ENCODE results near the gene DHX15. TPM values are rescaled to one million over a fixed set of nuclear protein-coding genes. Genes with fewer than 3 reads are reported as not detected.

The DHX15 gene
- total and polyA plus RNA-seq, 2 of the 13 experiments (the other 11 are each of a cell fraction or from before 2014, with no cell fraction given) = 92.9 to 165 TPM

DNA sequence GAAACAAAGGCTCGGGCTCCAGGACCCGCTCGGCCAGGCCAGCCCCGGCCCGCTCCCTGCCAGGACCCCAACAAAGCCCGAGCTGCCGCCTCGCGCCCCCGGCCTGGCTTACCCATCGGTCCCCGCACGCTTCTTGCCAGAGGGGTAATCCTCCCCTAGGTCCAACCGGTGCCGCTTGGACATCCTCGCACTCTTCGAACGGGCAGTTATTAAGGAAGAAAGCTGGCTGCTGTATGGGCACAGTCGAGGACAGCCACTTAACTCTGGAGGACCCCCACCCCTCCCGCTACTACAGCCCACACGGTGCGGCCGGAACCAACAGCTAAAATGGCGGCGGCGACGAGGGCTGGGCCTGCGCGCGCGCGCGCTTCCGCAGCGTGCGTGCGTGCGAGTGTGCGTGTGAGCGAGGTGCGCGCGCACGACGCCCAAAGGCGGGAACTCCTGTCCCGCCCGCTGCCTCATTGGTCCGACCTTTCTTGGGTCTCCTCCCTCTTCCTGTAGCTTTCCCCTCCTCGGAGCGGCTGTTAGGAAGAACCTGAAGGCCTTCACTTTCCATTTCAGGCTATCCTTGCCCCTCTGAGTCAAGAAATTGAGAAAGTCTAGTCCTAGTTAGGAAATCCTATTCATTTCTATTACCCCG is at the start of gene DHX15 (continued):
- TF ChIP-seq, protein P1, sequence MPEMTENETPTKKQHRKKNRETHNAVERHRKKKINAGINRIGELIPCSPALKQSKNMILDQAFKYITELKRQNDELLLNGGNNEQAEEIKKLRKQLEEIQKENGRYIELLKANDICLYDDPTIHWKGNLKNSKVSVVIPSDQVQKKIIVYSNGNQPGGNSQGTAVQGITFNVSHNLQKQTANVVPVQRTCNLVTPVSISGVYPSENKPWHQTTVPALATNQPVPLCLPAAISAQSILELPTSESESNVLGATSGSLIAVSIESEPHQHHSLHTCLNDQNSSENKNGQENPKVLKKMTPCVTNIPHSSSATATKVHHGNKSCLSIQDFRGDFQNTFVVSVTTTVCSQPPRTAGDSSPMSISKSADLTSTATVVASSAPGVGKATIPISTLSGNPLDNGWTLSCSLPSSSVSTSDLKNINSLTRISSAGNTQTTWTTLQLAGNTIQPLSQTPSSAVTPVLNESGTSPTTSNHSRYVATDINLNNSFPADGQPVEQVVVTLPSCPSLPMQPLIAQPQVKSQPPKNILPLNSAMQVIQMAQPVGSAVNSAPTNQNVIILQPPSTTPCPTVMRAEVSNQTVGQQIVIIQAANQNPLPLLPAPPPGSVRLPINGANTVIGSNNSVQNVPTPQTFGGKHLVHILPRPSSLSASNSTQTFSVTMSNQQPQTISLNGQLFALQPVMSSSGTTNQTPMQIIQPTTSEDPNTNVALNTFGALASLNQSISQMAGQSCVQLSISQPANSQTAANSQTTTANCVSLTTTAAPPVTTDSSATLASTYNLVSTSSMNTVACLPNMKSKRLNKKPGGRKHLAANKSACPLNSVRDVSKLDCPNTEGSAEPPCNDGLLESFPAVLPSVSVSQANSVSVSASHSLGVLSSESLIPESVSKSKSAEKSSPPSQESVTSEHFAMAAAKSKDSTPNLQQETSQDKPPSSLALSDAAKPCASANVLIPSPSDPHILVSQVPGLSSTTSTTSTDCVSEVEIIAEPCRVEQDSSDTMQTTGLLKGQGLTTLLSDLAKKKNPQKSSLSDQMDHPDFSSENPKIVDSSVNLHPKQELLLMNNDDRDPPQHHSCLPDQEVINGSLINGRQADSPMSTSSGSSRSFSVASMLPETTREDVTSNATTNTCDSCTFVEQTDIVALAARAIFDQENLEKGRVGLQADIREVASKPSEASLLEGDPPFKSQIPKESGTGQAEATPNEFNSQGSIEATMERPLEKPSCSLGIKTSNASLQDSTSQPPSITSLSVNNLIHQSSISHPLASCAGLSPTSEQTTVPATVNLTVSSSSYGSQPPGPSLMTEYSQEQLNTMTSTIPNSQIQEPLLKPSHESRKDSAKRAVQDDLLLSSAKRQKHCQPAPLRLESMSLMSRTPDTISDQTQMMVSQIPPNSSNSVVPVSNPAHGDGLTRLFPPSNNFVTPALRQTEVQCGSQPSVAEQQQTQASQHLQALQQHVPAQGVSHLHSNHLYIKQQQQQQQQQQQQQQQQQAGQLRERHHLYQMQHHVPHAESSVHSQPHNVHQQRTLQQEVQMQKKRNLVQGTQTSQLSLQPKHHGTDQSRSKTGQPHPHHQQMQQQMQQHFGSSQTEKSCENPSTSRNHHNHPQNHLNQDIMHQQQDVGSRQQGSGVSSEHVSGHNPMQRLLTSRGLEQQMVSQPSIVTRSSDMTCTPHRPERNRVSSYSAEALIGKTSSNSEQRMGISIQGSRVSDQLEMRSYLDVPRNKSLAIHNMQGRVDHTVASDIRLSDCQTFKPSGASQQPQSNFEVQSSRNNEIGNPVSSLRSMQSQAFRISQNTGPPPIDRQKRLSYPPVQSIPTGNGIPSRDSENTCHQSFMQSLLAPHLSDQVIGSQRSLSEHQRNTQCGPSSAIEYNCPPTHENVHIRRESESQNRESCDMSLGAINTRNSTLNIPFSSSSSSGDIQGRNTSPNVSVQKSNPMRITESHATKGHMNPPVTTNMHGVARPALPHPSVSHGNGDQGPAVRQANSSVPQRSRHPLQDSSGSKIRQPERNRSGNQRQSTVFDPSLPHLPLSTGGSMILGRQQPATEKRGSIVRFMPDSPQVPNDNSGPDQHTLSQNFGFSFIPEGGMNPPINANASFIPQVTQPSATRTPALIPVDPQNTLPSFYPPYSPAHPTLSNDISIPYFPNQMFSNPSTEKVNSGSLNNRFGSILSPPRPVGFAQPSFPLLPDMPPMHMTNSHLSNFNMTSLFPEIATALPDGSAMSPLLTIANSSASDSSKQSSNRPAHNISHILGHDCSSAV (CRISPR knock-in tag; IDR thresholded peaks at IDR 0.05; ENCODE audit: borderline replicate concordance) = 0 out of 2 replicates have a peak, but pooled peaks have one; percentile 22
- TF ChIP-seq CBX1 (IDR thresholded peaks at IDR 0.05; ENCODE audit: low read depth) = peak; percentile 71
- TF ChIP-seq, protein P2, sequence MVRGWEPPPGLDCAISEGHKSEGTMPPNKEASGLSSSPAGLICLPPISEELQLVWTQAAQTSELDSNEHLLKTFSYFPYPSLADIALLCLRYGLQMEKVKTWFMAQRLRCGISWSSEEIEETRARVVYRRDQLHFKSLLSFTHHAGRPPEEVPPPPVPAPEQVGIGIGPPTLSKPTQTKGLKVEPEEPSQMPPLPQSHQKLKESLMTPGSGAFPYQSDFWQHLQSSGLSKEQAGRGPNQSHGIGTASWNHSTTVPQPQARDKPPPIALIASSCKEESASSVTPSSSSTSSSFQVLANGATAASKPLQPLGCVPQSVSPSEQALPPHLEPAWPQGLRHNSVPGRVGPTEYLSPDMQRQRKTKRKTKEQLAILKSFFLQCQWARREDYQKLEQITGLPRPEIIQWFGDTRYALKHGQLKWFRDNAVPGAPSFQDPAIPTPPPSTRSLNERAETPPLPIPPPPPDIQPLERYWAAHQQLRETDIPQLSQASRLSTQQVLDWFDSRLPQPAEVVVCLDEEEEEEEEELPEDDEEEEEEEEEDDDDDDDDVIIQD (CRISPR knock-in tag; IDR thresholded peaks at IDR 0.05; ENCODE audit: low read depth) = no peak
- TF ChIP-seq ZSCAN20 (CRISPR knock-in tag; IDR thresholded peaks at IDR 0.05; ENCODE audit: borderline replicate concordance) = no peak
- peak; percentile 66 for TF ChIP-seq DR1 (CRISPR knock-in tag; IDR thresholded peaks at IDR 0.05)
- no peak for TF ChIP-seq JUND (CRISPR knock-in tag; IDR thresholded peaks at IDR 0.05)
- TF ChIP-seq ZNF160 (CRISPR knock-in tag; IDR thresholded peaks at IDR 0.05) = peak; percentile 56; the same call in 1 of the 2 replicates
- TF ChIP-seq PCBP1 (IDR thresholded peaks at IDR 0.05; ENCODE audit: borderline replicate concordance, low read depth, low read length) = no peak
- 0 out of 2 replicates have a peak, but pooled peaks have one; percentile 49 for TF ChIP-seq KLF9 (CRISPR knock-in tag; IDR thresholded peaks at IDR 0.05; ENCODE audit: low read depth)
- no peak for TF ChIP-seq ZC3H4 (CRISPR knock-in tag; IDR thresholded peaks at IDR 0.05; ENCODE audit: borderline replicate concordance)
- peak; percentile 83; the same call in 1 of the 2 replicates for TF ChIP-seq ZIK1 (CRISPR knock-in tag; IDR thresholded peaks at IDR 0.05; ENCODE audit: borderline replicate concordance, low read depth)
- TF ChIP-seq, protein P3, sequence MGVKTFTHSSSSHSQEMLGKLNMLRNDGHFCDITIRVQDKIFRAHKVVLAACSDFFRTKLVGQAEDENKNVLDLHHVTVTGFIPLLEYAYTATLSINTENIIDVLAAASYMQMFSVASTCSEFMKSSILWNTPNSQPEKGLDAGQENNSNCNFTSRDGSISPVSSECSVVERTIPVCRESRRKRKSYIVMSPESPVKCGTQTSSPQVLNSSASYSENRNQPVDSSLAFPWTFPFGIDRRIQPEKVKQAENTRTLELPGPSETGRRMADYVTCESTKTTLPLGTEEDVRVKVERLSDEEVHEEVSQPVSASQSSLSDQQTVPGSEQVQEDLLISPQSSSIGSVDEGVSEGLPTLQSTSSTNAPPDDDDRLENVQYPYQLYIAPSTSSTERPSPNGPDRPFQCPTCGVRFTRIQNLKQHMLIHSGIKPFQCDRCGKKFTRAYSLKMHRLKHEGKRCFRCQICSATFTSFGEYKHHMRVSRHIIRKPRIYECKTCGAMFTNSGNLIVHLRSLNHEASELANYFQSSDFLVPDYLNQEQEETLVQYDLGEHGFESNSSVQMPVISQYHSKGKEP (CRISPR knock-in tag; IDR thresholded peaks at IDR 0.05) = peak; percentile 45; the same call in 1 of the 2 replicates
- no peak for TF ChIP-seq ZNF496 (CRISPR knock-in tag; IDR thresholded peaks at IDR 0.05; ENCODE audit: insufficient replicate concordance)
- peak; percentile 70; the same call in 1 of the 2 replicates for TF ChIP-seq TBX2 (CRISPR knock-in tag; IDR thresholded peaks at IDR 0.05; ENCODE audit: borderline replicate concordance)
- 0 out of 2 replicates have a peak, but pooled peaks have one; percentile 71 for TF ChIP-seq ZNF230 (CRISPR knock-in tag; IDR thresholded peaks at IDR 0.05)
- peak; percentile 79 for TF ChIP-seq HNRNPLL (IDR thresholded peaks at IDR 0.05; ENCODE audit: low read depth, low read length, poor library complexity, severe bottlenecking)
- peak; percentile 90 for TF ChIP-seq MYC (CRISPR knock-in tag; IDR thresholded peaks at IDR 0.05; ENCODE audit: borderline replicate concordance)
- no peak for TF ChIP-seq MBNL3 (CRISPR knock-in tag; conservative IDR thresholded peaks at IDR 0.05)

Data from HepG2 (cell line).